Breast epithelium (tissue), 3 donors: ENCODE data around the gene DSC3.

Experiments used
- CTCF ChIP-seq, 3 donors: fragments of 450-650 bp; IDR thresholded peaks; one replicate each; pipeline ENCODE4 v1.5.1; 2016 to 2017; ENCODE audit warnings: antibody characterized with exemption in 3 of 3, mild to moderate bottlenecking in 3 of 3, moderate library complexity in 3 of 3
- POLR2A ChIP-seq: fragments of 450-650 bp; IDR thresholded peaks from one replicate; pipeline ENCODE4 v1.6.1; 2016; ENCODE audit warnings: antibody characterized with exemption, mild to moderate bottlenecking, moderate library complexity
- POLR2AphosphoS5 ChIP-seq, 3 donors: sonication (generic); formaldehyde crosslinking; IDR thresholded peaks; one replicate each; pipeline ENCODE4 v1.6.1; 2017; ENCODE audit warnings: antibody characterized with exemption in 3 of 3

GRCh38 chr18:31015715-31016434 lies 26.7 kb downstream of the DSC3 start:
- TF ChIP-seq CTCF (IDR thresholded peaks at IDR 0.05), result no peak
- TF ChIP-seq POLR2A, result no peak
- no peak for TF ChIP-seq POLR2AphosphoS5 (IDR thresholded peaks at IDR 0.05)
